Right lobe of liver (tissue), 6 donors: ENCODE results near the gene PRLHR. TPM values are rescaled to one million over a fixed set of nuclear protein-coding genes. Genes with fewer than 3 reads are reported as not detected.

Experiments used
- ATAC-seq, 4 donors: fragments of 200-7000 bp; cut with Tn5 transposase; one replicate each; pipeline ENCODE4 v1.9.1; 2020; ENCODE audit warnings: mild to moderate bottlenecking in 4 of 4, moderate library complexity in 4 of 4
- DNase-seq, 3 donors: peaks; one replicate each; pipeline ENCODE4 v3.0.0-alpha.2; 2020
- H3K27ac ChIP-seq, 3 donors: fragments of 200-600 bp; one replicate each; pipeline ENCODE4 v1.8.0; 2022
- H3K27me3 ChIP-seq, 2 donors: fragments of 200-600 bp; one replicate each; pipeline ENCODE4 v1.8.0; 2022
- H3K36me3 ChIP-seq, 4 donors: fragments of 200-600 bp; sonication (generic) in 1 of 4; one replicate each; pipeline versions ENCODE4 v1.5.1 to v1.8.0; 2017 to 2022; ENCODE audit warnings: control low read depth in 1 of 4
- H3K4me1 ChIP-seq, 4 donors: fragments of 200-600 bp; sonication (generic) in 1 of 4; one replicate each; pipeline versions ENCODE4 v1.5.1 to v1.8.0; 2017 to 2022; ENCODE audit warnings: control low read depth in 1 of 4
- H3K4me3 ChIP-seq, 3 donors: fragments of 200-600 bp; one replicate each; pipeline ENCODE4 v1.8.0; 2022
- H3K9me3 ChIP-seq, 4 donors: fragments of 200-600 bp; sonication (generic) in 1 of 4; one replicate each; pipeline versions ENCODE4 v1.5.1 to v1.8.0; 2017 to 2022; ENCODE audit warnings: control low read depth in 1 of 4
- CTCF ChIP-seq, 4 donors: fragments of 200-600 bp in 3 of 4; fragments of 450-650 bp in 1 of 4; IDR thresholded peaks; one replicate each; pipeline versions ENCODE4 v1.5.1 to v1.8.0; 2016 to 2022; ENCODE audit warnings: antibody characterized with exemption in 4 of 4, mild to moderate bottlenecking in 2 of 4
- POLR2A ChIP-seq: fragments of 450-650 bp; IDR thresholded peaks from one replicate; pipeline ENCODE4 v1.6.1; 2017; ENCODE audit warnings: antibody characterized with exemption, mild to moderate bottlenecking
- WGBS: methylation state at CpG from one replicate; pipeline ENCODE4 v1.1.6; 2018; ENCODE audit warnings: low coverage, low lambda C conversion rate; ENCODE audit not compliant: insufficient coverage; ENCODE audit errors: missing lambda C conversion rate; 5-methylcytosine and 5-hydroxymethylcytosine counted together
- intact Hi-C, 2 donors: fragments of 100-400 bp; cut with DNase I; formaldehyde crosslinking; loops; one replicate each; pipeline versions ENCODE4 v1.11.2 to v1.14.1; 2022
- total RNA-seq, 6 experiments: library from RNA; depleted of rRNA in 2 of 6; stranded (reverse); fragments of >200 nt in 2 of 6; fragmentation: NEBNext Ultra II Directional in 3 of 6; extraction: Animal tissue kit (Norgen Biotek cat#: 25700) in 3 of 6; gene quantifications; one replicate each; pipeline versions ENCODE4 v1.1.0 to v1.2.4, GENCODE V29; 2016 to 2023
- donor health status: DM: no; HTN: yes; CAD: no.
- donor health status: DM: no; HTN: no; CAD: no.
- donor health status: DM: no; HTN: no; CAD: no.
- donor health status: DM: no; HTN: yes; CAD: no.
- donor health status: DM: no; HTN: yes; CAD: no.

Gene PRLHR
- total RNA-seq, 6 experiments from 2014 or later, result not detected

GRCh38 chr10:118571123-118571522, 24.3 kb downstream of the PRLHR start:
- no peaks in the 10 kb centered on the region for H3K36me3 ChIP-seq
- no peaks in the 10 kb centered on the region for H3K9me3 ChIP-seq
- no peaks in the 10 kb centered on the region for H3K27me3 ChIP-seq
- ATAC-seq (no peak), DNase-seq (no peak)
- intact Hi-C loops, result loop anchor here in 1 of 2 donors (10.0 kb wide), 1 partner anchor 144 kb away; no protein-coding TSS in a partner anchor
- no peak overlapping the region for H3K27ac ChIP-seq
- no peak overlapping the region for H3K4me3 ChIP-seq
- H3K4me1 ChIP-seq, result no peaks in the 10 kb centered on the region
- 17% methylated on average over 1 of the region's 3 CpGs for WGBS
- TF ChIP-seq CTCF (IDR thresholded peaks at IDR 0.05), result no peak
- TF ChIP-seq POLR2A, result no peak

- H3K27me3 ChIP-seq, result no peaks in the 10 kb centered on the region
- DNase-seq, result no peak
- no peak for TF ChIP-seq POLR2A
- no peak for TF ChIP-seq CTCF (IDR thresholded peaks at IDR 0.05)
- no peaks in the 10 kb centered on the region for H3K4me1 ChIP-seq
- H3K4me3 ChIP-seq, result no peak overlapping the region
- WGBS, result 66% methylated on average over 4 of the region's 5 CpGs
- ATAC-seq, result no peak
- H3K27ac ChIP-seq, result no peak overlapping the region
- H3K36me3 ChIP-seq, result no peaks in the 10 kb centered on the region
- no peaks in the 10 kb centered on the region for H3K9me3 ChIP-seq
- intact Hi-C loops, result loop anchor here in 1 of 2 donors (10.0 kb wide), 1 partner anchor 144 kb away; no protein-coding TSS in a partner anchor
Observed at GRCh38 chr10:118570591-118570990, 24.9 kb downstream of the PRLHR start.

GRCh38 chr10:118569882-118570252, 25.6 kb downstream of the PRLHR start:
- H3K27me3 ChIP-seq, result no peaks in the 10 kb centered on the region
- H3K36me3 ChIP-seq, result no peaks in the 10 kb centered on the region
- H3K27ac ChIP-seq, result no peak overlapping the region
- intact Hi-C loops, result loop anchor here (10.0 kb wide), 2 partner anchors 145 to 235 kb away; no protein-coding TSS in a partner anchor
- DNase-seq, result no peak
- peak; percentile 52 to 83 (median 63) for ATAC-seq
- TF ChIP-seq POLR2A (no peak), CTCF (IDR thresholded peaks at IDR 0.05) (no peak)
- no peaks in the 10 kb centered on the region for H3K4me1 ChIP-seq
- WGBS, result 38% methylated on average over 2 of the region's 3 CpGs
- H3K9me3 ChIP-seq, result no peaks in the 10 kb centered on the region
- H3K4me3 ChIP-seq, result no peak overlapping the region

- H3K27ac ChIP-seq, result no peak overlapping the region
- ATAC-seq (peak in 1 of 4 donors; percentile 5), DNase-seq (no peak)
- TF ChIP-seq CTCF (IDR thresholded peaks at IDR 0.05) (no peak), POLR2A (no peak)
- H3K4me3 ChIP-seq, result no peak overlapping the region
- H3K27me3 ChIP-seq, result no peaks in the 10 kb centered on the region
- H3K36me3 ChIP-seq, result no peaks in the 10 kb centered on the region
- H3K4me1 ChIP-seq, result no peaks in the 10 kb centered on the region
- H3K9me3 ChIP-seq, result no peaks in the 10 kb centered on the region
- WGBS, result 100% methylated on average over 2 of the region's 8 CpGs
- intact Hi-C loops, result loop anchor here (10.0 kb wide), 1 partner anchor 235 kb away; no protein-coding TSS in a partner anchor
Observed at GRCh38 chr10:118569241-118569881, 26.1 kb downstream of the PRLHR start.
